K562 (cell line): ENCODE results near the gene LTBP4. TPM values are rescaled to one million over a fixed set of nuclear protein-coding genes. Genes with fewer than 3 reads are reported as not detected.
A peak's percentile ranks its signal among the peaks of the same experiment; 100 is the strongest.

Source experiments
- ARID3B ChIP-seq: fragments of 250-450 bp; sonication (Bioruptor Pico); IDR thresholded peaks from 2 replicates; pipeline ENCODE4 v1.4.0; 2020; ENCODE audit warnings: borderline replicate concordance
- ARID4B ChIP-seq: sonication (generic); formaldehyde crosslinking; IDR thresholded peaks from 2 replicates; pipeline ENCODE4 v1.8.0; 2022; ENCODE audit warnings: mild to moderate bottlenecking, missing genetic modification reagents
- ATF7 ChIP-seq: fragments of 450-650 bp; IDR thresholded peaks from 2 replicates; pipeline ENCODE4 v1.7.1; 2014; ENCODE audit warnings: mild to moderate bottlenecking, moderate library complexity
- CTBP1 ChIP-seq: fragments of 450-650 bp; IDR thresholded peaks from 2 replicates; pipeline ENCODE4 v1.6.1; 2016; ENCODE audit warnings: borderline replicate concordance
- DPF2 ChIP-seq: fragments of 450-650 bp; IDR thresholded peaks from 2 replicates; pipeline ENCODE4 v1.6.1; 2016
- ETV1 ChIP-seq: fragments of 450-650 bp; conservative IDR thresholded peaks from 2 replicates; pipeline ENCODE4 v1.6.1; 2016; ENCODE audit warnings: missing genetic modification characterization, control low read depth, low read depth, missing compliant biosample characterization
- HCFC1 ChIP-seq: IDR thresholded peaks from 2 replicates; pipeline ENCODE4 v1.6.1; 2012; ENCODE audit warnings: low read depth, low read length, improper control_type of control experiment
- HEY1 ChIP-seq: fragments of 250-450 bp; sonication (Bioruptor Pico); IDR thresholded peaks from 2 replicates; pipeline ENCODE4 v1.5.0; 2020; ENCODE audit warnings: mild to moderate bottlenecking, moderate library complexity, borderline replicate concordance
- MAZ ChIP-seq, 2 experiments: fragments of 450-650 bp in 1 of 2; sonication (generic) in 1 of 2; formaldehyde crosslinking; IDR thresholded peaks in 1 of 2; conservative IDR thresholded peaks in 1 of 2; 2 replicates each; pipeline versions ENCODE4 v1.4.0 to v1.5.0; 2020; ENCODE audit warnings: mild to moderate bottlenecking in 1 of 2, missing genetic modification reagents in 1 of 2
- MBD2 ChIP-seq: sonication (generic); IDR thresholded peaks from 2 replicates; pipeline ENCODE4 v1.6.1; 2016; ENCODE audit warnings: low read depth, borderline replicate concordance
- NEUROD1 ChIP-seq: fragments of 150-350 bp; IDR thresholded peaks from 2 replicates; pipeline ENCODE4 v1.6.1; 2014; ENCODE audit warnings: borderline replicate concordance, low read length, low read depth; ENCODE audit not compliant: partially characterized antibody
- NRF1 ChIP-seq, 2 experiments: fragments of 450-650 bp; IDR thresholded peaks in 1 of 2; conservative IDR thresholded peaks in 1 of 2; 2 replicates each; pipeline ENCODE4 v1.6.1; 2014; ENCODE audit warnings: mild to moderate bottlenecking in 2 of 2
- PHB2 ChIP-seq: fragments of 450-650 bp; IDR thresholded peaks from 2 replicates; pipeline ENCODE4 v1.6.1; 2017; ENCODE audit warnings: low read depth
- PHTF2 ChIP-seq: fragments of 250-450 bp; sonication (Bioruptor Pico); IDR thresholded peaks from 2 replicates; pipeline ENCODE4 v1.5.0; 2021; ENCODE audit warnings: mild to moderate bottlenecking
- POLR2AphosphoS5 ChIP-seq: IDR thresholded peaks from 2 replicates; pipeline ENCODE4 v1.6.1; 2011; ENCODE audit warnings: mild to moderate bottlenecking, low read depth, low read length, moderate library complexity; ENCODE audit not compliant: control insufficient read depth, insufficient read depth
- STAT5A ChIP-seq: IDR thresholded peaks from 2 replicates; pipeline ENCODE4 v1.6.1; 2012; ENCODE audit warnings: low read length, inconsistent platforms, borderline replicate concordance
- SUPT5H ChIP-seq: fragments of 450-650 bp; IDR thresholded peaks from 2 replicates; pipeline ENCODE4 v1.6.1; 2016
- TBP ChIP-seq: optimal IDR thresholded peaks from 2 replicates; pipeline ENCODE3; 2011; ENCODE audit warnings: low read depth, low read length, improper control_type of control experiment
- THRAP3 ChIP-seq: fragments of 450-650 bp; IDR thresholded peaks from 2 replicates; pipeline ENCODE4 v1.6.1; 2016; ENCODE audit warnings: mild to moderate bottlenecking, inconsistent platforms, borderline replicate concordance
- VEZF1 ChIP-seq: fragments of 200-800 bp; sonication (Bioruptor generic); IDR thresholded peaks from 2 replicates; pipeline ENCODE4 v1.6.1; 2017; ENCODE audit warnings: missing genetic modification characterization, missing compliant biosample characterization
- ZNF239 ChIP-seq: fragments of 250-450 bp; sonication (Bioruptor Pico); IDR thresholded peaks from 2 replicates; pipeline ENCODE4 v1.4.0; 2020; ENCODE audit warnings: mild to moderate bottlenecking
- ZNF24 ChIP-seq: fragments of 450-650 bp; IDR thresholded peaks from 2 replicates; pipeline ENCODE4 v1.6.1; 2016
- polyA plus RNA-seq, 8 experiments: library from polyadenylated mRNA; depleted of rRNA in 4 of 8; stranded (reverse) in 5 of 8; unstranded in 3 of 8; fragments of >200 nt; fragmentation: Nextera tagmentation in 2 of 8; fragmentation: Illumina TruSeq in 1 of 8; extraction: Ambion mirVana in 2 of 8; extraction: Trizol in 1 of 8; gene quantifications; 2 replicates each; pipeline versions ENCODE4 v1.2.1 to v1.2.3, GENCODE V29; 2011 to 2014; ENCODE audit warnings: inconsistent platforms in 1 of 8, missing spikeins in 1 of 8
- total RNA-seq, 7 experiments: library from RNA; depleted of rRNA in 6 of 7; stranded (reverse); fragments of >200 nt in 6 of 7; fragmentation: Illumina TruSeq in 2 of 7; extraction: Trizol in 2 of 7; gene quantifications; 2 replicates each; pipeline versions ENCODE4 v1.2.1 to v1.2.3, GENCODE V29; 2011 to 2021; ENCODE audit warnings: low replicate concordance in 1 of 7

LTBP4 gene
- total and polyA plus RNA-seq, 9 of the 15 experiments (the other 6 are each of a cell fraction or from before 2014, with no cell fraction given): 0.35 to 160 (median 31.6) TPM

- TF ChIP-seq VEZF1: peak; percentile 81
- TF ChIP-seq THRAP3: no peak
- peak; percentile 41 for TF ChIP-seq DPF2
- TF ChIP-seq HEY1 (CRISPR knock-in tag): no peak
- TF ChIP-seq SUPT5H: 0 out of 2 replicates have a peak, but pooled peaks have one; percentile 5
- peak; percentile 21; the same call in 1 of the 2 replicates for TF ChIP-seq POLR2AphosphoS5
- TF ChIP-seq NEUROD1: peak; percentile 94
- TF ChIP-seq CTBP1: no peak
- TF ChIP-seq ARID4B (CRISPR knock-in tag): peak; percentile 52; the same call in 1 of the 2 replicates
- no peak for TF ChIP-seq ATF7
- TF ChIP-seq ZNF239: no peak
- peak; percentile 39 for TF ChIP-seq TBP
- peak in 1 of 2 experiments; percentile 49; a peak in 1 of 4 replicates for TF ChIP-seq MAZ (CRISPR knock-in tag; conservative IDR thresholded peaks at IDR 0.05 in 1 of 2, IDR thresholded peaks at IDR 0.05 in 1 of 2)
- TF ChIP-seq PHB2: 0 out of 2 replicates have a peak, but pooled peaks have one; percentile 8
- TF ChIP-seq ETV1 (tag): no peak
- TF ChIP-seq ZNF24: peak; percentile 96
- TF ChIP-seq NRF1 (conservative IDR thresholded peaks at IDR 0.05 in 1 of 2, IDR thresholded peaks at IDR 0.05 in 1 of 2): 0 out of 4 replicates have a peak, but pooled peaks of 1 of the 2 experiments have one; percentile 19
- TF ChIP-seq MBD2: peak; percentile 16; the same call in 1 of the 2 replicates
- TF ChIP-seq PHTF2 (CRISPR knock-in tag): no peak
- no peak for TF ChIP-seq ARID3B (CRISPR knock-in tag)
- TF ChIP-seq HCFC1: peak; percentile 14; the same call in 1 of the 2 replicates
- TF ChIP-seq STAT5A: no peak
Measured at GRCh38 chr19:40614622-40615411, 13.6 kb downstream of the LTBP4 start (continued).
